PC-9 (cell line): ENCODE measurements around the gene ZCCHC14.

Experiments
- CTCF ChIP-seq: fragments of 200-600 bp; sonication (generic); conservative IDR thresholded peaks from 2 replicates; pipeline ENCODE4 v1.6.1; 2017; ENCODE audit warnings: mixed run types, antibody characterized with exemption, mild to moderate bottlenecking, moderate library complexity
- EZH2 ChIP-seq: fragments of 200-600 bp; sonication (generic); IDR thresholded peaks from 2 replicates; pipeline ENCODE4 v1.8.0; 2017; ENCODE audit warnings: antibody characterized with exemption, low read depth

- TF ChIP-seq CTCF (no peak), EZH2 (no peak)
These were observed 122.8 kb downstream of the ZCCHC14 start for GRCh38 chr16:87369796-87370719.
